ENCODE data around the gene UGCG. TPM values are rescaled to one million over a fixed set of nuclear protein-coding genes. Genes with fewer than 3 reads are reported as not detected.
A peak's percentile ranks its signal among the peaks of the same experiment; 100 is the strongest.

The UGCG gene
- polyA plus RNA-seq, 2 of the 4 experiments (the other 2 are of a cell fraction) = 11.6 to 25.9 TPM

GRCh38 chr9:111937301-111937700 is 40.7 kb downstream of the UGCG start:
- no peak for DNase-seq (ENCODE audit: low read depth in 1 of 2, low spot score in 1 of 2)
- no peaks in the 10 kb centered on the region for H3K9me3 ChIP-seq
- no peak overlapping the region for H3K4me3 ChIP-seq
- no peak overlapping the region for H3K27ac ChIP-seq
- H3K4me2 ChIP-seq = no peak overlapping the region
- TF ChIP-seq ZNF302 (CRISPR knock-in tag; IDR thresholded peaks at IDR 0.05) (no peak), PBX3 (IDR thresholded peaks at IDR 0.05) (no peak), RAD21 (conservative IDR thresholded peaks at IDR 0.05 in 1 of 2, IDR thresholded peaks at IDR 0.05 in 1 of 2) (no peak), RARB (CRISPR knock-in tag; IDR thresholded peaks at IDR 0.05) (no peak), MYC (IDR thresholded peaks at IDR 0.05; ENCODE audit: borderline replicate concordance, low read length) (no peak), MAZ (IDR thresholded peaks at IDR 0.05; ENCODE audit: borderline replicate concordance, low read depth, low read length) (no peak), POLR2AphosphoS2 (conservative IDR thresholded peaks at IDR 0.05; ENCODE audit: low read length) (no peak), RNF2 (IDR thresholded peaks at IDR 0.05; ENCODE audit: borderline replicate concordance, low read depth) (no peak), REST (IDR thresholded peaks at IDR 0.05) (no peak), RCOR1 (IDR thresholded peaks at IDR 0.05; ENCODE audit: low read depth, low read length) (no peak), HDAC2 (IDR thresholded peaks at IDR 0.05) (no peak), FOXS1 (CRISPR knock-in tag; IDR thresholded peaks at IDR 0.05) (no peak), ZSCAN20 (CRISPR knock-in tag; IDR thresholded peaks at IDR 0.05) (no peak), FOSL2 (IDR thresholded peaks at IDR 0.05) (no peak), FOSL2 (CRISPR knock-in tag; IDR thresholded peaks at IDR 0.05) (no peak), ELK1 (IDR thresholded peaks at IDR 0.05; ENCODE audit: low read depth, low read length) (no peak), CBX2 (IDR thresholded peaks at IDR 0.05; ENCODE audit: borderline replicate concordance, low read depth) (no peak)
- ATAC-seq = no peak; a peak in 1 of 6 replicates
- ChIA-PET POLR2A (no interaction called here), CTCF (interaction anchor here (1.0 to 2.7 kb wide), 4 partner anchors 13 to 85 kb away, joined by 3 to 10 read pairs (median 4); no protein-coding TSS in a partner anchor)
- no peaks in the 10 kb centered on the region for H3K4me1 ChIP-seq
- FAIRE-seq = no peak
- WGBS (ENCODE audit: missing lambda C conversion rate) = 93% methylated on average over 2 of the region's 2 CpGs

- ChIA-PET POLR2A (no interaction called here), CTCF (interaction anchor here (0.6 to 1.6 kb wide), 5 partner anchors 12 to 38 kb away, joined by 3 to 4 read pairs (median 3); no protein-coding TSS in a partner anchor)
- no peak for TF ChIP-seq RAD21 (conservative IDR thresholded peaks at IDR 0.05 in 1 of 2, IDR thresholded peaks at IDR 0.05 in 1 of 2)
- TF ChIP-seq HEYL (CRISPR knock-in tag; IDR thresholded peaks at IDR 0.05) = no peak
- no peak for TF ChIP-seq NFE2L2 (conservative IDR thresholded peaks at IDR 0.05; ENCODE audit: low read length)
- TF ChIP-seq ZFP36 (IDR thresholded peaks at IDR 0.05; ENCODE audit: borderline replicate concordance, partially characterized antibody) = no peak
- TF ChIP-seq TP53 (CRISPR knock-in tag; IDR thresholded peaks at IDR 0.05) = no peak
- TF ChIP-seq RCOR1 (IDR thresholded peaks at IDR 0.05; ENCODE audit: low read depth, low read length) = no peak
- no peak for TF ChIP-seq HMGXB4 (CRISPR knock-in tag; IDR thresholded peaks at IDR 0.05; ENCODE audit: borderline replicate concordance)
- TF ChIP-seq SREBF2 (IDR thresholded peaks at IDR 0.05) = no peak
- no peak for TF ChIP-seq ESRRA (IDR thresholded peaks at IDR 0.05; ENCODE audit: borderline replicate concordance, low read length)
- 76% methylated on average over 12 of the region's 12 CpGs for WGBS (ENCODE audit: missing lambda C conversion rate)
- no peak overlapping the region for H3K27ac ChIP-seq
- FAIRE-seq (no peak), DNase-seq (ENCODE audit: low read depth in 1 of 2, low spot score in 1 of 2) (no peak), ATAC-seq (peak; percentile 30 to 33; a peak in 5 of 6 replicates)
- no peaks in the 10 kb centered on the region for H3K4me1 ChIP-seq
- H3K9me3 ChIP-seq = no peaks in the 10 kb centered on the region
- no peak overlapping the region for H3K4me3 ChIP-seq
- H3K4me2 ChIP-seq = no peak overlapping the region
These were observed 41.3 kb downstream of the UGCG start for GRCh38 chr9:111937781-111938426.
